Thyroid gland (tissue), 4 donors: Measurements from ENCODE around the gene UBE2A. TPM values are rescaled to one million over a fixed set of nuclear protein-coding genes. Genes with fewer than 3 reads are reported as not detected.

ENCODE experiments used
- DNase-seq, 2 donors: peaks; one replicate each; pipeline ENCODE4 v3.0.0-alpha.2; 2019
- H3K27ac ChIP-seq, 3 donors: fragments of 200-600 bp; sonication (generic); 1 replicate in 2 of 3; 2 replicates in 1 of 3; pipeline ENCODE4 v1.5.1; 2016 to 2019; ENCODE audit warnings: mild to moderate bottlenecking in 1 of 3, moderate library complexity in 1 of 3
- H3K27me3 ChIP-seq: fragments of 200-600 bp; sonication (generic); one replicate; pipeline ENCODE4 v1.5.1; 2019
- H3K36me3 ChIP-seq, 2 donors: fragments of 200-600 bp; sonication (generic); one replicate each; pipeline ENCODE4 v1.5.1; 2016 to 2019
- H3K4me1 ChIP-seq, 2 donors: fragments of 200-600 bp; sonication (generic); one replicate each; pipeline ENCODE4 v1.5.1; 2017 to 2019
- H3K4me3 ChIP-seq, 3 donors: fragments of 200-600 bp; sonication (generic); replicated peaks in 1 of 3; 1 replicate in 2 of 3; 2 replicates in 1 of 3; pipeline ENCODE4 v1.5.1; 2016; ENCODE audit warnings: mild to moderate bottlenecking in 1 of 3
- H3K9me3 ChIP-seq: fragments of 200-600 bp; sonication (generic); one replicate; pipeline ENCODE4 v1.5.1; 2017
- POLR2A ChIP-seq, 2 donors: fragments of 450-650 bp; IDR thresholded peaks; one replicate each; pipeline ENCODE4 v1.6.1; 2017; ENCODE audit warnings: antibody characterized with exemption in 2 of 2, mild to moderate bottlenecking in 2 of 2, moderate library complexity in 1 of 2
- WGBS, 2 donors: methylation state at CpG; one replicate each; pipeline ENCODE4 v1.1.5; 2017; 5-methylcytosine and 5-hydroxymethylcytosine counted together
- intact Hi-C: fragments of 100-400 bp; cut with DNase I; formaldehyde crosslinking; loops from one replicate; pipeline ENCODE4 v1.15.1; 2023
- total RNA-seq, 4 donors: library from RNA; depleted of rRNA; stranded (reverse); fragments of >200 nt; gene quantifications; one replicate each; pipeline ENCODE4 v1.2.3, GENCODE V29; 2016
- TF ChIP-seq, protein P1 (sequence below), 6 experiments: fragments of 200-600 bp in 3 of 6; fragments of 450-650 bp in 3 of 6; sonication (generic) in 3 of 6; IDR thresholded peaks; one replicate each; pipeline ENCODE4 v1.5.1; 2016 to 2019; ENCODE audit warnings: antibody characterized with exemption in 6 of 6, mild to moderate bottlenecking in 2 of 6, inconsistent platforms in 1 of 6, moderate library complexity in 1 of 6

The UBE2A gene
- total RNA-seq, 4 donors from 2014 or later = 29.8 to 70.3 (median 41.3) TPM

DNA sequence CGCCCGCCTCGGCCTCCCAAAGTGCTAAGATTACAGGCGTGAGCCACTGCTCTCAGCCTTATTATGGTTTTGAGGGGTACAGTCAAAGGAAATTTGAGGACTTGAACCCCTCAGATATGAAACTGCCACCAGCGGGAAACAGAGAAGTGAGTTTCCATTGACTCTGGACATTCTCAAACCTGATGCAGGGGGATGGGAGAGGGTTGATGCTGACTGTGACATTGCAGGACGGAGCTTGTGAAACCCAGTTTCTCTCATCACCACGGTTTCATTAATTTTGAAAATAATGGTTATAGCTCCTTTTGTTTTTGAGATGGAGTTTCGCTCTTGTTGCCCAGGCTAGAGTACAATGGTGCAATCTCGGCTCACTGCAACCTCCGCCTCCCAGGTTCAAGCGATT is 50.1 kb downstream of the UBE2A start:
- no peak overlapping the region for H3K4me3 ChIP-seq
- DNase-seq = no peak
- TF ChIP-seq POLR2A (IDR thresholded peaks at IDR 0.05) = no peak
- TF ChIP-seq, protein P1, sequence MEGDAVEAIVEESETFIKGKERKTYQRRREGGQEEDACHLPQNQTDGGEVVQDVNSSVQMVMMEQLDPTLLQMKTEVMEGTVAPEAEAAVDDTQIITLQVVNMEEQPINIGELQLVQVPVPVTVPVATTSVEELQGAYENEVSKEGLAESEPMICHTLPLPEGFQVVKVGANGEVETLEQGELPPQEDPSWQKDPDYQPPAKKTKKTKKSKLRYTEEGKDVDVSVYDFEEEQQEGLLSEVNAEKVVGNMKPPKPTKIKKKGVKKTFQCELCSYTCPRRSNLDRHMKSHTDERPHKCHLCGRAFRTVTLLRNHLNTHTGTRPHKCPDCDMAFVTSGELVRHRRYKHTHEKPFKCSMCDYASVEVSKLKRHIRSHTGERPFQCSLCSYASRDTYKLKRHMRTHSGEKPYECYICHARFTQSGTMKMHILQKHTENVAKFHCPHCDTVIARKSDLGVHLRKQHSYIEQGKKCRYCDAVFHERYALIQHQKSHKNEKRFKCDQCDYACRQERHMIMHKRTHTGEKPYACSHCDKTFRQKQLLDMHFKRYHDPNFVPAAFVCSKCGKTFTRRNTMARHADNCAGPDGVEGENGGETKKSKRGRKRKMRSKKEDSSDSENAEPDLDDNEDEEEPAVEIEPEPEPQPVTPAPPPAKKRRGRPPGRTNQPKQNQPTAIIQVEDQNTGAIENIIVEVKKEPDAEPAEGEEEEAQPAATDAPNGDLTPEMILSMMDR (IDR thresholded peaks at IDR 0.05) = no peak
- H3K4me1 ChIP-seq = no peaks in the 10 kb centered on the region
- 95 to 99% methylated on average over 5 to 11 of the region's 11 CpGs for WGBS, 2 donors
- H3K9me3 ChIP-seq = no peaks in the 10 kb centered on the region
- intact Hi-C loops = no loop called here
- no peaks in the 10 kb centered on the region for H3K27me3 ChIP-seq
- no peaks in the 10 kb centered on the region for H3K36me3 ChIP-seq
- no peak overlapping the region for H3K27ac ChIP-seq

GRCh38 chrX:119624951-119625668 is 50.7 kb downstream of the UBE2A start:
- WGBS, 2 donors = 91 to 96% methylated on average over 6 to 10 of the region's 10 CpGs
- no peaks in the 10 kb centered on the region for H3K9me3 ChIP-seq
- H3K4me3 ChIP-seq = no peak overlapping the region
- no peak for DNase-seq
- no peaks in the 10 kb centered on the region for H3K4me1 ChIP-seq
- intact Hi-C loops = no loop called here
- no peaks in the 10 kb centered on the region for H3K27me3 ChIP-seq
- H3K36me3 ChIP-seq = no peaks in the 10 kb centered on the region
- TF ChIP-seq POLR2A (IDR thresholded peaks at IDR 0.05) = no peak
- TF ChIP-seq, protein P1 (IDR thresholded peaks at IDR 0.05) = no peak
- no peak overlapping the region for H3K27ac ChIP-seq

- intact Hi-C loops = no loop called here
Measured at GRCh38 chrX:119625843-119626242, 51.5 kb downstream of the UBE2A start.

More at GRCh38 chrX:119625843-119626242, 51.5 kb downstream of the UBE2A start:
- Histone ChIP-seq H3K27me3 (no peaks in the 10 kb centered on the region), H3K4me3 (no peak overlapping the region), H3K36me3 (no peaks in the 10 kb centered on the region), H3K4me1 (no peaks in the 10 kb centered on the region), H3K27ac (no peak overlapping the region), H3K9me3 (no peaks in the 10 kb centered on the region)
- DNase-seq = no peak
- no peak for TF ChIP-seq POLR2A (IDR thresholded peaks at IDR 0.05)
- TF ChIP-seq, protein P1 (IDR thresholded peaks at IDR 0.05) = no peak
- WGBS, 2 donors = 87 to 92% methylated on average over 2 of the region's 2 CpGs

Other genes starting within 250 kb of the UBE2A start
- gene SLC25A43, start 175.2 kb upstream of the UBE2A start, total RNA-seq = 10 to 100 TPM in 2 of 4 donors, 1 to 10 TPM in 2; 2.6 to 19.2 (median 9.9) TPM
- gene SLC25A5, start 106.1 kb upstream of the UBE2A start, total RNA-seq = 100 to 1,000 TPM; 110 to 269 (median 202) TPM
- gene STEEP1, start 9.2 kb upstream of the UBE2A start, total RNA-seq = 10 to 100 TPM; 20.6 to 42.0 (median 33.7) TPM
- gene NKRF, start 31.9 kb downstream of the UBE2A start, total RNA-seq = 1 to 10 TPM; 6.1 to 9.5 (median 7.9) TPM
- 10 to 100 TPM in 3 of 4 donors, 1 to 10 TPM in 1; 6.1 to 15.0 (median 14.6) TPM for gene SEPTIN6, start 118.6 kb downstream of the UBE2A start, total RNA-seq
- not detected for gene SOWAHD, start 184.0 kb downstream of the UBE2A start, total RNA-seq
- gene RPL39, start 217.1 kb downstream of the UBE2A start, total RNA-seq = 1,000 to 10,000 TPM in 3 of 4 donors, 100 to 1,000 TPM in 1; 609 to 3,222 (median 2,121) TPM